Prostate gland (tissue), 2 donors: ENCODE measurements around the gene SMYD2. TPM values are rescaled to one million over a fixed set of nuclear protein-coding genes. Genes with fewer than 3 reads are reported as not detected.

ENCODE experiments used
- DNase-seq: peaks from one replicate; pipeline ENCODE4 v3.0.0-alpha.2; 2019; ENCODE audit warnings: low spot score
- H3K27ac ChIP-seq, 2 donors: fragments of 200-600 bp; sonication (generic); 2 replicates each; pipeline ENCODE4 v1.5.1; 2017 to 2019
- H3K27me3 ChIP-seq: fragments of 200-600 bp; sonication (generic); replicated peaks from 2 replicates; pipeline ENCODE4 v1.5.1; 2019; ENCODE audit not compliant: insufficient read depth
- H3K36me3 ChIP-seq, 2 donors: fragments of 200-600 bp; sonication (generic); 1 replicate in 1 of 2; 2 replicates in 1 of 2; pipeline versions ENCODE4 v1.5.1 to v1.8.1; 2017 to 2019
- H3K4me1 ChIP-seq: fragments of 200-600 bp; sonication (generic); replicated peaks from 2 replicates; pipeline ENCODE4 v1.5.1; 2019
- H3K4me3 ChIP-seq, 2 donors: fragments of 200-600 bp; sonication (generic); 2 replicates each; pipeline ENCODE4 v1.5.1; 2017 to 2019
- H3K9me3 ChIP-seq: fragments of 200-600 bp; sonication (generic); 2 replicates; pipeline ENCODE4 v1.5.1; 2017
- CTCF ChIP-seq, 4 experiments: fragments of 200-600 bp in 2 of 4; fragments of 450-650 bp in 2 of 4; sonication (generic) in 2 of 4; IDR thresholded peaks; 1 replicate in 3 of 4; 2 replicates in 1 of 4; pipeline ENCODE4 v1.5.1; 2016 to 2019; ENCODE audit warnings: antibody characterized with exemption in 4 of 4, mild to moderate bottlenecking in 2 of 4, moderate library complexity in 2 of 4
- POLR2A ChIP-seq: fragments of 450-650 bp; IDR thresholded peaks from one replicate; pipeline ENCODE4 v1.6.1; 2016; ENCODE audit warnings: antibody characterized with exemption, mild to moderate bottlenecking
- POLR2AphosphoS5 ChIP-seq: sonication (generic); formaldehyde crosslinking; IDR thresholded peaks from one replicate; pipeline ENCODE4 v1.6.1; 2017; ENCODE audit warnings: antibody characterized with exemption
- WGBS: methylation state at CpG from one replicate; pipeline ENCODE4 v1.1.5; 2018; 5-methylcytosine and 5-hydroxymethylcytosine counted together
- intact Hi-C: fragments of 100-400 bp; cut with DNase I; formaldehyde crosslinking; loops from one replicate; pipeline ENCODE4 v1.14.2; 2022
- total RNA-seq, 2 donors: library from RNA; depleted of rRNA; stranded (reverse); fragments of >200 nt; gene quantifications; one replicate each; pipeline ENCODE4 v1.1.0, GENCODE V29; 2016

SMYD2 gene
- total RNA-seq, 2 donors from 2014 or later = 18.6 to 50.4 TPM

DNA sequence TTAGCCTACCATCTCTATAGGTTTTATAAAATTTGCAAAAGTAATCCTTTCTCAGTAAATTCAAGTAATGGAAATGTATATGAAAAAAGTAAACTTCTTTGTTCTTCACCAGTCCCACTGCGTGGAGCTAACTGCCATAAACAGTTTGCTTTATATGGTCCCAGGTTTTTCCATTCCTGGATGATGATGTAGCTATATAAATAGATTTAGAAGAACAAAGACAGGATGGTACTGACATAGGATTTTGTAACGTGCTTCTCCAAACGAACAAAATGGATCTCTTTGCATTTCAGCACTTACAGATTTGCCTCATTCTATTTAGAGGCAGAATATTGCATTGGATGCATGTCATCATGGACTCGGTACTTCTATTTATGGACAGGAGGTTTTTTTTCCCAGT is 57.3 kb downstream of the SMYD2 start:
- no peak overlapping the region for H3K27ac ChIP-seq

GRCh38 chr1:214341459-214341858 is 60.5 kb downstream of the SMYD2 start:
- 85% methylated on average over 3 of the region's 3 CpGs for WGBS
- no peaks in the 10 kb centered on the region for H3K27me3 ChIP-seq
- H3K36me3 ChIP-seq = no peaks in the 10 kb centered on the region
- H3K4me3 ChIP-seq = no peak overlapping the region
- TF ChIP-seq POLR2AphosphoS5 (no peak), CTCF (IDR thresholded peaks at IDR 0.05) (no peak), POLR2A (no peak)
- DNase-seq = no peak
- peaks cover 4% of the 10 kb centered on the region for H3K4me1 ChIP-seq
- intact Hi-C loops = no loop called here
- no peak overlapping the region for H3K27ac ChIP-seq
- H3K9me3 ChIP-seq = no peaks in the 10 kb centered on the region

More for the DNA sequence above, 57.3 kb downstream of the SMYD2 start:
- TF ChIP-seq CTCF (IDR thresholded peaks at IDR 0.05) (no peak), POLR2AphosphoS5 (no peak), POLR2A (no peak)
- no peaks in the 10 kb centered on the region for H3K9me3 ChIP-seq
- H3K4me3 ChIP-seq = no peak overlapping the region
- H3K4me1 ChIP-seq = peaks cover 6% of the 10 kb centered on the region
- no peaks in the 10 kb centered on the region for H3K36me3 ChIP-seq
- no peak for DNase-seq
- H3K27me3 ChIP-seq = no peaks in the 10 kb centered on the region
- WGBS = 47% methylated on average over 4 of the region's 4 CpGs
- intact Hi-C loops = loop anchor here (5.0 to 10.0 kb wide), 2 partner anchors 39 to 1187 kb away; no protein-coding TSS in a partner anchor

GRCh38 chr1:214341932-214342331 is 61.0 kb downstream of the SMYD2 start:
- H3K9me3 ChIP-seq = no peaks in the 10 kb centered on the region
- 69% methylated on average over 3 of the region's 3 CpGs for WGBS
- TF ChIP-seq POLR2AphosphoS5 (no peak), CTCF (IDR thresholded peaks at IDR 0.05) (no peak), POLR2A (no peak)
- no peak overlapping the region for H3K4me3 ChIP-seq
- H3K4me1 ChIP-seq = peaks cover 4% of the 10 kb centered on the region
- intact Hi-C loops = no loop called here
- no peaks in the 10 kb centered on the region for H3K27me3 ChIP-seq
- no peak for DNase-seq
- no peak overlapping the region for H3K27ac ChIP-seq
- no peaks in the 10 kb centered on the region for H3K36me3 ChIP-seq

DNA sequence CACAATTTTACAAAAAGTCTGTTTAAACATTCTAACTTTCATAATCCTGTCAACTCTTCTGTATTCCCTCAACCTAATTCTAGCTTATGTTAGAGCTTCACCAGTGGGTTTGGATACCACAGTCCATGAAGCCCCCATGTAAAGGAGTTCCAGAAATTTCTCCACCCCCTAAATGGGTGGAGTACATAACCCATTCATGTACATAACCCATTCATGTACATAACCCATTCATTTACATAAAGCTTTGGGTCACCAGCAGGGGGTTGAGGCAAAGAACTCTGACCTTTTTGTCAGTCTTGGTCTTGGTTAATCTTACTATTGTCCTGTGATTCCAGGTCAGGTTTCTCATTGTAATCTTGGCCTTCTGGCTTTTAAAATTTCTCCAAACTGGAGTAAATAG is 61.6 kb downstream of the SMYD2 start:
- Histone ChIP-seq H3K36me3 (no peaks in the 10 kb centered on the region), H3K4me1 (no peaks in the 10 kb centered on the region), H3K27me3 (no peaks in the 10 kb centered on the region), H3K27ac (no peak overlapping the region), H3K9me3 (no peaks in the 10 kb centered on the region), H3K4me3 (no peak overlapping the region)
- intact Hi-C loops = no loop called here
- DNase-seq = no peak
- TF ChIP-seq POLR2AphosphoS5 = no peak
- TF ChIP-seq CTCF (IDR thresholded peaks at IDR 0.05) = no peak
- TF ChIP-seq POLR2A = no peak

DNA sequence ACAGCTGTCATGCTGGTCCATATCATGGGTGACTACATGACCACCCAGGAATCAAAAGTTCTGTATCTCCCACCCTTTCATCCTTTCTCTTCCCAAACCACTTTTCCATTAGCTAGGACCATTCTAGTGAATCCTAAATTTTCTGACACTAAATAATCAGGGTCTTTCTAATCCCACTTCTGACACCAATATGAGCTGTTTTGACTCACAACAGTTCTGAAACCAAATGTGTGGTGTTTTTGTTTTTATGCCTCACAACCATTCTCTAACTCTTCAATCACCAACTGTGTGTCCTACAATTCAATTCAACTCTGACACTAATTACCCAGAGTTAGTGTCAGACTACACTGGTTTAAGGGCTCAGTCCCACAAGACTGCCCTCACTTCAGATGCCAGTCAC is 63.9 kb downstream of the SMYD2 start:
- no peak for DNase-seq
- Histone ChIP-seq H3K36me3 (no peaks in the 10 kb centered on the region), H3K27ac (no peak overlapping the region), H3K9me3 (no peaks in the 10 kb centered on the region), H3K4me1 (no peaks in the 10 kb centered on the region), H3K4me3 (no peak overlapping the region), H3K27me3 (no peaks in the 10 kb centered on the region)
- TF ChIP-seq POLR2A (no peak), CTCF (IDR thresholded peaks at IDR 0.05) (no peak), POLR2AphosphoS5 (no peak)
- intact Hi-C loops = no loop called here
